IPS-NIHi7 (cell line): ENCODE results near the gene SORCS2.

Experiments used
- DNase-seq: peaks from one replicate; pipeline ENCODE4 v3.0.0; 2012; ENCODE audit warnings: mixed read lengths; ENCODE audit errors: extremely low spot score

SORCS2 gene

DNA sequence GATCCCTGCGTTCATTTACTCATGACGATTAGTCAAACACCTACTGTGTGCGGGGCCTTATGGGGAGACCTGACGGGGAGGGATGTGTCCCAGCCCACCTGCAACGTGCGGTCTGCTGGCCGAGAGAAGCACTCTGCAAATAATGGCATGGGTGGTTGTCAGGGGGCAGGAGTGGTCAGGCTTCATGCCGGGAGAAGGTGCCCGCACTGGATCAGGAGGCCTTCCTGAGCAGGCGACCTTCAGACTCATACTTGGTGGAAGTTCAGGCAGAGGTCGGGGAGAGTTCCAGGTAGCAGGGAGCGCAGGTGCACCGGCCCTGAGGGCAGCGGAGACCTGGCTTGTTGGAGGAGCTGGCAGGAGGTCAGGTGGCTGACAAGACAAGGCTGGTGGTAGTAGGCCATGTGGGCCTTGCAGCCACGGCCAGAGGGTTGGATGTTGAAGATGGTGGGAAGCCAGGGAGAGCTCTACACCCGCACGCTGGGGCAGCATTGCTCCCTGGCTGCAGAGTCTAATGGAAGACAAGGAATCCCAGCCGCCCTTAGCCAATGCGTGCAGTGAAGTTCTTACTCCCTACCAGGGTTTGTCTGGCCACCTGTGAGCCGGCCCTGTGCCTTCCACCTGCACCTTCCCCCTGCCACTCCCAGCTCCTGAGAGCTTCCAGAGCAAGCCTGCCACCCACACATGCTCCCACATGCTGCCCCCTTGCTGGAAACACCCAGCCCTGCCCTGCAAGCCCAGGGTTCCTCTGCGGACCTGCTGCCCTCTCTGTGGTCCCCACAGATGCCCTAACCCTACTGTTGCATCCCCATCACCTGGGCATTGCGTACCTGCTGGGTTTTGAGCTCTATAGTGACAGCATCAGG lies 145.1 kb downstream of the SORCS2 start:
- no peak for DNase-seq

DNA sequence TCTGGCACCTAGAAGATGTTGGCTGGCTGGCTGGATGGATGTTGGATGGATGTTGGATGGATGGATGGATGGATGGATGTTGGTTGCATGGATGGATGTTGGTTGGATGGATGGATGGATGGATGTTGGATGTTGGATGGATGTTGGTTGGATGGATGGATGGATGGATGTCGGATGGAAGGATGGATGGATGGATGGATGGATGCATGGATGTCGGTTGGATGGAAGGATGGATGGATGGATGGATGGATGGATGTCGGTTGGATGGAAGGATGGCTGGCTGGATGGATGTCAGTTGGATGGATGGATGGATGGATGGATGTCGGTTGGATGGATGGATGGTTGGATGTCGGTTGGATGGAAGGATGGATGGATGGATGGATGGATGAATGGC lies 145.7 kb downstream of the SORCS2 start:
- DNase-seq = no peak

DNA sequence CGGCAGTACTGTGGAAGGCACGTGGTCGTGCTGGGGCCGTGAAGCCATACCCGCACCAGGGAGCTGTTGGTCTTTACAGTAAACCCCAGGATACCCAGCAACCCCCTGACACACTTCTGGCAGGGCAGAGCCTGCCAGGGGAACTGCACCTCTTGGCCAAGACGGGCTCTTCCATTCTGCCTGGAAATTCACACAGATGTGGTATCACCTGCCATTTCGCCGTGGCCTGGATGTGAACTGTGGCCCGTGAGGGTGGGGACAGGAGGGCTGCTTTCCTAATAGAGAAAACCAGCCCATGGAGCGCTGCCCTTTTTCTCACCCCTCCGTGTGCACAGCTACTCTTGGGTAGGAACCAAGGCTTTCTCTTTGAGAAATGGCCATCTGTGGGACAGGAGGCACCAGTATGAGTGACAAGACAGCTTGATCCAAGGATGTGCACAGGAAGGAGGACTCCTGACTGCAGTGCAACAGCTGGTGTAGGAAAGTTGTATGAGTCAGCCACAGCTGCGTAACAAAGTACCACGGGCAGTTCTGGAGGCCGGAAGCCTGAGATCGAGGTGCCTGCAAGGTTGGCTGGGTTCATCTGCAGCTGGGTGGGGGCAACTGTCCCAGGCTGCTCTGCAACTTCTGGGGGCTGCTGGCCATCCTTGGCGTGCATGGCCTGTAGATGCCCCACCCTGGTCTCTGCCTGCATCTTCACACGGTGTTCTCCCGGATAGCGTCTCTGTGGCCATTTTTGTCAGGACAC lies 146.7 kb downstream of the SORCS2 start:
- DNase-seq = no peak

DNA sequence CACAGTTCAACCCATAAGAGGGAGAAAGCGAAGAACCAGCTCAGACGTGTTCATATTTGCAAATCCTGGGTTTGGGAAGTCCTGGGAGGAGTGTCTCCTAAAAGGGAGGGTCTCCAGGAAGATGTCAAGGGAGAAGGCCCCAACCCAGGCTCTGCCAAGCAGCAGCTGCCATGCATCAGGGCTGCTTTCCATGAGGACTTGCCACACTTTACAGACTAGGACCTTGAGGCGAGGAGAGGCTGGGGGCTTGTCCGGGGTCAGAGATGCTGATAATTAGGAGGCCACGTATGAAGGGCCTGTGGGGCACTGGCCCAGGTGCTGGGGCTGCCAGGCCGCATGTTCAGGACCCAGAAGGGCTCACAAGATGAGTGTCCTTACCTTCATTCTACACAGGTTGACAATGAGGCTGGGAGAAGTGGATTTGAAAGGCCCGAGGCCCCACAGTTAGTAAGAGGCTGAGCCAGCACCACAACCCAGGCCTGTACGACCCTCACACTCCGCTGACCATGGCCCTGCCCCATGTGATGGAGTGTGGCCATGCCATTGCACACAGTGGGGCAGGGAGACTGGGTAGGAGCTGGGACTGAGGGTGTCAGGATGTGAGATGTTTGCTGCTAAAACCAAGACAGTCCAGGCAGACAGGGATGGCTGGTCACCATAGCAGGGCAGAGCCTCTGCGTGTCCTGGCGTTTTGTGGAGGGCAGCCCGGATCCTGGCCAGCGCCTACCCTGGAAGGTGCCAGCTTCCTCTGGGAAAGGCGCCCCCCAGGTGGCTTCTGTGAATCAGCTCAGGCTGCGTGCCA lies 147.6 kb downstream of the SORCS2 start:
- DNase-seq = no peak

DNA sequence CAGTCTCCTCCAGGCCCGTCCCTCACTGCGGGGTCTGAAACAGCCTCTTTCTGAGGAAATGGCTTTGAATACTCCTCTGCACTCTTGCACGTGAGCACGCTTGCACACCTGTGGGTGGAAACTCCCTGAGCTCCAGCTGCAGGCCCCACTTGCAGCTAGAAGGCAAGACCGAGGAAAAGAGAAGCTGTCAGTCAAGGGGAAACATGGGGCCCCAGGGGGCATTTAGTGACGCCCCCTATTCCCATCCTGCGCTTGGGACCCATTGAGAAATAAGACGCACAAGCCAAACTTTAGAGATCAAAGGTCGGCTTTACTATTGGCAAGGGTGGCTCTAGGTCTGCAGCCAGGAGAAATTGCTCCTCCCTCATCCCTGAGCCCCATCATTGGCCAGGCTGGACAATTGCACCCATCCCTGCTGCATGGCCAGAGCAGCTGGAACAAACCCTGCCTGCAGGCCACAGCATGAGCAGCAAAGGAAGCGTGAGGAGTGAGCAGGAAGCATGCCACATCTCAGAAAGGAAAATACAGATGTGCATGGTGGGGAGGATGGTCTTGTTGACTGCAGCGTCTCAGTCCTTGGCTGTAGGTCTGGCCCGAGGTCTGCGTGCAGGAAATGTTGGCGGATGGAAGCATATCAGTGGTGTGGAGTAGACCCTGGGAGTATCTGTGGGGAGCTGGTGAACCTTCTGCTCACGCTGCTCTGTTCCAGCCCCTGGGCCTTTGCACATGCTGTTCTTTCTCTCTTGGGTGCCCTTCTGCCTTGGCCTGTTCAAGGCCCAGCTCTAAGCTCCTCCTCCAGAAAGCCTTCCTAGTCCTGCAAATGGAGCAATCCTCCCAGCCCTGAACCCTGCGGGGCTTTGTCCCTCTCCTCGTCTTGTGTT lies 148.5 kb downstream of the SORCS2 start:
- DNase-seq = no peak

DNA sequence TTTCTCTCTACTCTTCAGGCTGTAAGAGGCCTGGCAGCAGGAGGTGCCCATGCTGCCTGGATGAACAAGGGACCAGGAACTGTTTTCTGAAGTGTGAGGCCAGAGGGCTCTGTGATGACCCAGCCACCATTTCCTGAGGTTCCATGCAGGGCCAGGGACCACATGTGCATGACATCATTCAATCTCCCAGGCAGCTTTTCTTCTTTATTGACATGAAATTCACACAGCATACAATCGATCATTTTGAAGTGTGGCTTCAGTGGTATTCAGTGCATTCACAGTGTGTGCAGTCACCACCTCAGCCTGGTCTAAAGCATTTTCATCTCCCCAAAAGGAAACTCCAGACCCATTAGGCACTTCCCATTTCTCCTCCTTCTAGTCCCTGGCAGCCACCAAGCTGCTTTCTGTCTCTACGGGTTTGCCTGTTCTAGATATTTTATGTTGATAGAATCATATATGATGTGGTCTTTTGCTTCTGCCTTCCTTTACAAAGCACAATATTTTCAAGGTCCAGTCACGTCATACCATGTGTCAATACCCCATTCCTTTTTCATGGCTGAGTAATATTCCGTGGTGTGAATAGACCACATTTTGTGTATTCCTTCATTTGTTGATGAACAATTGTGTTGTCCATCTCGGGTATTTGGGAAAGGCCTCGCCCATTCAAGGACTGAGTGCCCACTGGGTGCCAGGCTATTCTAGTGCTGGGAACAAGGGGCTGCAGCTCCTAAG lies 149.3 kb downstream of the SORCS2 start:
- no peak for DNase-seq

DNA sequence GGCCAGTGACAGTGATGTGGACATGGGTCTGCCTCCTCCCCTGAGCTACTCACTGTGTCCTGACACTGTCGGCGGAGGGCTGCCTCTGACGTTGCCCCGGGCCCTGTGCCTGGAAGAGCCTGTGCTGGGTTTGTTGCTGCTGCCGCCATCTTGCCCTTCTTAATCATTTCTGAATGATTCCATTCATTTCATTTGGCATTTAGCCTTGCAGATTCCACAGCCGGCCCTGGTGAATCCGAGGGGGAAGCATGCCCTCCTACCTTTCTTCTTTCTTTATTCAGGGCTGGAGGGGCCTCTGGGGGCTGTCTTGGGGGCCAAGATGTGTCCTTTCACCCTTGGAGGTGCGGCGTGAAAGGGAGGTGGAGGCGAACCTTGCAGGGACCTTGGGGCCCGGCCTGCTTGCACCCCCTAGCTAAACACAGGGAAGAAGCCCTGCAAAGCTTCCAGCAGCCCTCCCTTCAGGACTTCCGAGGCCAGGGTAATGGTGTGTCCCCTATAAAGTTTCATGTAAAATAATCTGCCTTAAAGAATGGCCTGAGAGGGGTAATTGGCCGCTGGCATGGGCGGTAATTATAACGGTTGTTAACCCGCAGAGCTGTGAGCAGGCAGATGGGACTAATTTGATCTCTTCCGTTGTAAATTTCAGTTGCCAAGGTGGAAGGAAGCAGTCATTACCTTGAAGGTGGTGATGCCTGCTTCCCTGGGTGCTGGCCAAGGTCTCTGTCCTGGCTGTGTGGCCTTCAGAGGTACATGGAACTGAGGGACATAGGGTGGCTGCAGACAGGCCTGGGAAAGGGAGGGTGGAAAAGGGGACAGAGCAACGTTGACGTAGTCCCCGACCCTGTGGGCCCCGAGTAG lies 150.1 kb downstream of the SORCS2 start:
- no peak for DNase-seq

DNA sequence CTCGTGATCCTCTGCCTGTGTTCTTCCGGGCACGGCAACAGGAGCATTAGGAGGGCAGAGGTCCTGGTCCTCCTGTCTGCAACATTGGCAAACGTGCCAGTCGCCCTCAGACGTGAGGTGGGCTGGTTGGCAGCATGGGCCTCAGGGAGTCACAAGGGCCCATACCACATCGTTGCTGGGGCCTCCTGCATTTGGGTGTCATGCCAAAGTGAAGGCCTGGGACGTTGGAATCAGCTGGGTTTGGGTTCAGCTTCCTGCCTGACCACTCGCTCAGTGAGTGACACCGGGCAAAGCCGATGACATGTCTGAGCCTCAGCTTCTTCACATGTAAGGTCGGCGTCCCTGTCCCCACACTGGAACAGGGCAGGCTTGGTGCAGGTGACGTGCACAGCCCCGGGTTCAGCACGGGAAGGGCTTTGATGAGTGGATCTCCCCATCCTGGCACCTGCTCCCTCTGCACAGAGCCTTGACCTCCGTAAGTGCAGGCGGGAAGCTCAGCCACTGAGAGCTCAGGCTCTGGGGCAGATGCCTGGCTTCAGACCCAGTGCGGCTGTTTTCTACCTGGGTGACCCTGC lies 150.8 kb downstream of the SORCS2 start:
- no peak for DNase-seq

DNA sequence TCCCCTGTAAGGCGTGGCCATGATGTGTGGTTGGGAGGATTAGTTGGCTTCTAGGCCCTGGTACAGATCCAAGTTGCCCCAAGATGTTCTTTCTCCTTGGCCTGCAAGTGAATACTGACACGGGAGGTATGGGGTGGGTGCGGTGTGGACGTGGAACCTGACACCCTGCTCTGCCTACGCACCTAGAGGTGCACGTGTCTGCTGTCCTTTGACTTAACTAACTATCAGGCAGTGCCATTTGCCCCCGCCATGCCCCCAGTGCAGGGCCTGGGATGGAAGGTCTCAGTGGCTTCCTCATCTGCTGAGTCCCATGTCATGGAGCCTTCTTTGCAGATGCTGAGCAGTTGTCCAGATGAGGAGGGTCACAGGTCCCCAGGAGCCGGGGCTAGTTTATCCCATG lies 151.6 kb downstream of the SORCS2 start:
- DNase-seq = no peak

DNA sequence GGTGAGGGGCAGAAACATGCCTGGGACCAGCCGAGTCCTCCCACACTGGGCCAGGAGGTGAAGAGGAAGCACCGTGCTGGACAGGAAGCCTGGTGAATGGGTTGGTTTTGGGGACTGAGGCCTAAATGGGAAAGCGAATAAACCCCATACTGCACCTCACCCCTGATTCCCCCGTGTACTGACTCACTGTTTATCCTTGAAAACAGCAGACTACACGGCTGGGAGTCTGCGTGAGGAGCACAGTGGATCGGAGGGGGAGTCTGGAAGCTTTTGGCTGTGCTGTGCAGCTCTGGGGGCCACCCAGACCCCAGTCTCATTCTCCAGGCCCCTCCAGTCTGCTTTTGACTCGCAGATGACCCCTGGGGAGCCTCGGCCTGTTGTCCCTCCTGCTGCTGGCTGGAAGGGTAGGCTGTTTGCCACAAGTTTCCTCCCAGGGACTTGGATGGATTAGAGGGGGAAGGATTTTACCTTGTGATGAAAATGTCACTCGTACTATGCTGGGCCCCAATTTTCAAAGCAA lies 152.4 kb downstream of the SORCS2 start:
- DNase-seq = no peak

DNA sequence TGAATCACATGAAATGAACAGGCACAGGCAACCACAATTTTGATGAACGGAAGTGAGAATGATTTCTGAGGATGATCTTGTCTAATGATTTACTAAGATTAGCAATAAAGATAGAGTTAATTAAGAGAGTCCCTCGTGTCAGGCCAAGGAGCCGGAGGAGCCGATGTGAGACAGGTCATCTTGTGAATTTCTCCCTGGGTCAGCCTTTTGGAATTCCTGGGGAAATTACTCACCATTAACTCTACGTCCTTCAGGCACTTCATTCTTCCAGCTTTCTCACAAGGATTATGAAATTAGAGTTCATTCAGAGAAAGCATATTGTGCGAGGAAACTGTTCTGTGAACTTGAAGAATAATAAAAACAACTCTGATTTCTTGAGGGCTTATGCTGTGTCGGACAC lies 155.6 kb downstream of the SORCS2 start:
- DNase-seq = no peak

DNA sequence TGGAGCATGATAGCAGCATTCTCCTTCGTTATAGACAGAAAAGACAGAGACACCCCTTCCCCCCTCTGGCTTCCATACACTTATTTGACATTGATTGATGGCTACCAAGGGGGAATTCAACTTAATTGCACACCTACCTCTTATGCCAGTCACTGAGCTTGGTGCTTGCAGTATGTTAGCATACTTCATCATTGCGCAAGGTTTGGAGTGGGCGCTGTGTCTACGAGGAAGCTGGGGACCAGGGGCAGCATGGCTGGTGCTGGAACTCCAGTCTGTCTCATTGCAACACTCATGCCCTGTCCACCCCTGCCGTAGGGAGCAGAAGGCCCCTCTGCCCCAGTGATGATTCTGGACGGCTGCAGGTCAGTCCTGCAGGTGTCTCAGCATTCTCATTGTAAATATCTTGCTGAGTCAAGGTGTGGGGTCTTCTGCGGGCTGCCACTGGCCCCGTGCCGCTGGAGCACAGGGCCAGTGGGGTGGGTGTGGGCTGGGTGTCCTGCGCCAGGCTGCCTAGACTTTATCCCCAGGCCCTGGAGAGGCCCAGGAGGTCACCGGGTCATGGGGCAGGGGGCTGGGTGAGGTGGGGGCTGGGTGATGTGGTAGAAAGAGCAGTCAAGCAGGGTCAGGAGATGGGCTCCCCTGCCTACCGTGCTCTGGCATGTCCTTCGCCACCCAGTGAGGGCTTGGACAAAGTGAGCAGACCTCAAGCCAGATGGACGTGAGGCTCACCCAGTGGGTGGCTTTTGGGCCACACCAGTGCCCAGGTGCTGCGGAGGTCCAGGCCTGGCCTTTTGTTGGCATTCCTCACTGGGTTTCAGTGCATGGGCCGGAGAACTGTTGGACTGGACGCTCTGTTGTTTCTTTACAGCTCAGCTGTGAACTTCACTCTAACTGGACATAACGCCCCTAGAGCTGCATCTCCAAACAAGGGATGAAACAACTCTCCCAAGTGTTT lies 156.9 kb downstream of the SORCS2 start:
- DNase-seq = no peak

DNA sequence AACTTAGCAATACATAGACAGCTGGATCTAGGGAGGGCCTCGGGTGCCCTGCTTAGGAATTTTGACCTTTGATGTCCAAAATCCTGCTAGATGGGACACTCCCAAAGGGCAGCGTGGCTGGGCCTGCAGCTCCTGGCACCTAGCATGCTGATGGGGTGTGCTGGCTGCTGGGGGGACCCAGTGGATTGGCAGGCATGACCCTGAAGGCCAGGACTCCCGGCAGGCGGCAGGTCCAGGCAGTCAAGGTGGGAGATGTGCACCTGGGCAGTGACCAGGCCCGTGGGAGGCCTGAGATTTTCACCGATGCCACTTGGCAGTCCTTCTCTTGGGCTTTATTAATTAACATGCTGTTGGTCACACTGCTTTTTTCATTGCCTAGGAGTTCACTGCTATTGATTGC lies 158.1 kb downstream of the SORCS2 start:
- no peak for DNase-seq

DNA sequence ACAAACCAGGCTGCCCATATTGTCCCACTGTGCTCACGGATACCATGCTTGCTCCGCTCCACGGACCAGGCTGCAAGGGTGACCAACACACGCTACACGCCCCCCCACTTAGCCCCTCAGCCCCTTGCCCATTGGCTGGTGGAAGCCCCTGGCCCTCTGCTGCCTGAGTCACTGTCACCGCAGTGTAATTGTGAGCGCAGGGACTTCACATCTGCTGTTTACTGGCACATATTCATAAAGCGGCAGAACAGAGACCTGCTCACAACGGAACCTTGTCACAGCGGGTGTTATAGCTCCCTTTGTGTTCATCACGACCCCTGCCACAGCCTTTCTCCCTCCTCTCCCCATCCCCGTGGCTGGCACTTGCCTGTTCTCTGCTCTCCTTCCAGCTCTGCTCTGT lies 158.7 kb downstream of the SORCS2 start:
- no peak for DNase-seq

DNA sequence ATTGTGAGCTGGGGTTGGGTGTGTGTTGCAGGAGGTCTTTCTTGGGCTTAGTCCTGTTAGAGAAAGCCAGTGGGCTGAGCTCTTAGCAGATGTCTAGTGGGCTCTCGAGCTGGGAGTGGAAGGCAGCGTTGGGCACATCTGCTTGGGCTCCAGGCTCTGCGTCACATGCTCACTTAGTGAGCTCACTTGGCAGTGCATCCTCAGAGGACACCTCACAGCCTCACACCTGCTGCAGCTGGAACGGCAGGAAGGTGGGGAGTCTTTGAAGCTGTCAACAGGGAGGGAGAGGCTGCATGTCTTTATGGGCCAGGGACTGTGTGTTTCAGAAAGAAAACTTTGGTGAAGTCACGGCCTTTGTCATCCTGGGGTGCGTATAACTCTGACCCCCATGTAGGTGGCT lies 160.1 kb downstream of the SORCS2 start:
- no peak for DNase-seq

DNA sequence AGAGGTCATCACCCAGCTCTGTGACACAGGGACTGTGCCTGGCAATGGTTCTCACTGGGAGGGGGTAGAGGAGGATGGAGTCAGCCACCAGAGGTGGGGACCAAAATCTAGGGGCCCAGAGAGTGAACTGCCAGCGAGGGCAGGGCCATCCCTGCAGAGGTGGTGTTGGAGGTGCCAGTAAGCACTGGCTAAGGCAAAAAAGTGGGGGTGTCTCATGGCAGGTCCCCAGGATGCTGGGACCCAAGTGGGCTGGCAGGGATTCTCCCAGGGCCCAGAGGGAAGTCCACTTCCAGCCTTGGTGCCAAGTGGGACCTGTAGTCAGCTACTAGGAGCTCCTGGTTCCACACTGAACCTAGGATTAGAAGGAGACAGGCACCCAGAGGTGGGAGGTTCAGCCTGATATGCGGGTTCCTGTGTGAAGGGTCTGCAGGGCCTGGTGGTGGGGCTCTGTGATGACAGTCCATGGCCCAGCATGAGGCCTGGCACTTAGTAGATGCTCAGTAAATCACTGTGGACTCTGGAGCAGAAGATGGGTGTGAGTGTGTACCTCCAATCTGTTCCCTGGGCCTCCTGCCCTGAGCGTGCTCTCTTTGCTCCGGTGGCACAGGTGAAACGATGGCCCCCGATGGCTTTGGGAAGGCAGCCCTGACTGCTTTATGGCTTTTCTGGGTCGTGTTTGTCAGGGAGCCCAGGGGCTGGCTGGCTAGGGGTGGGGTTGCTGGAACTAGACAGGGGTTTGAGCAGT lies 160.9 kb downstream of the SORCS2 start:
- no peak for DNase-seq
